Tibial artery (tissue), 4 donors: Measurements from ENCODE around the gene BCAS1.

ENCODE experiments used
- DNase-seq, 2 donors: peaks; one replicate each; pipeline ENCODE4 v3.0.0-alpha.2; 2019
- H3K27ac ChIP-seq, 2 donors: fragments of 200-600 bp; sonication (generic) in 1 of 2; 1 replicate in 1 of 2; 2 replicates in 1 of 2; pipeline ENCODE4 v1.5.1; 2018 to 2019; ENCODE audit warnings: mild to moderate bottlenecking in 1 of 2
- H3K27me3 ChIP-seq, 2 donors: fragments of 200-600 bp; sonication (generic) in 1 of 2; one replicate each; pipeline versions ENCODE4 v1.5.1 to v1.6.0; 2016 to 2019
- H3K36me3 ChIP-seq, 3 donors: fragments of 200-600 bp; sonication (generic) in 2 of 3; one replicate each; pipeline ENCODE4 v1.5.1; 2016 to 2019; ENCODE audit warnings: mild to moderate bottlenecking in 2 of 3
- H3K4me1 ChIP-seq, 4 donors: fragments of 200-600 bp; sonication (generic) in 2 of 4; 1 replicate in 3 of 4; 2 replicates in 1 of 4; pipeline ENCODE4 v1.5.1; 2016 to 2019
- H3K4me3 ChIP-seq, 2 donors: fragments of 200-600 bp; sonication (generic) in 1 of 2; 1 replicate in 1 of 2; 2 replicates in 1 of 2; pipeline ENCODE4 v1.5.1; 2018 to 2019; ENCODE audit warnings: mild to moderate bottlenecking in 2 of 2
- H3K9me3 ChIP-seq, 3 donors: fragments of 200-600 bp; sonication (generic) in 1 of 3; one replicate each; pipeline ENCODE4 v1.5.1; 2016 to 2019
- intact Hi-C: fragments of 100-400 bp; cut with DNase I; formaldehyde crosslinking; loops from one replicate; pipeline ENCODE4 v1.15.0; 2023; ENCODE audit warnings: low total_unique reads
- TF ChIP-seq, protein P1 (sequence below), 2 experiments: fragments of 200-600 bp in 1 of 2; fragments of 450-650 bp in 1 of 2; IDR thresholded peaks; one replicate each; pipeline ENCODE4 v1.5.1; 2017 to 2019; ENCODE audit warnings: antibody characterized with exemption in 2 of 2, mild to moderate bottlenecking in 1 of 2, moderate library complexity in 1 of 2

BCAS1 gene

DNA sequence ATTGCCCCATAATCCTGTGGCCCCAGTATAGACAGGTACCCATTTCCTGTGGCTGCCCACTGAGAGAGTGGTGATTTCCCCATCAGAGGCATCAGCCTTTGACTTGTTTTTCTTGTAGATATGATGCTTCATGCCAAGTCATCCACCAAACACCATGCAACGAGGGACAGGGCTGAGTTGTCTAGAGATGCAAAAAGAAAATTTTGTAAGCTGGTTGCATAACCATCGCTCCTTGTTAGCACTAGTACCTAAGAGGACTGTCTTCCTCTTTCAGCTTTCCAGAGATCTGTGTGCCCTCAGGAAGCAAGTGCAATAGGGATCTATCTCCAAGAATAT is 166.8 kb downstream of the BCAS1 start:
- H3K4me1 ChIP-seq = peaks cover 0 to 21% (median 11%) of the 10 kb centered on the region in 4 donors
- H3K9me3 ChIP-seq = no peaks in the 10 kb centered on the region
- no peak overlapping the region for H3K4me3 ChIP-seq
- no peaks in the 10 kb centered on the region for H3K36me3 ChIP-seq
- DNase-seq = peak in 1 of 2 donors; percentile 13
- intact Hi-C loops = no loop called here
- no peaks in the 10 kb centered on the region for H3K27me3 ChIP-seq
- no peak overlapping the region for H3K27ac ChIP-seq
- TF ChIP-seq, protein P1, sequence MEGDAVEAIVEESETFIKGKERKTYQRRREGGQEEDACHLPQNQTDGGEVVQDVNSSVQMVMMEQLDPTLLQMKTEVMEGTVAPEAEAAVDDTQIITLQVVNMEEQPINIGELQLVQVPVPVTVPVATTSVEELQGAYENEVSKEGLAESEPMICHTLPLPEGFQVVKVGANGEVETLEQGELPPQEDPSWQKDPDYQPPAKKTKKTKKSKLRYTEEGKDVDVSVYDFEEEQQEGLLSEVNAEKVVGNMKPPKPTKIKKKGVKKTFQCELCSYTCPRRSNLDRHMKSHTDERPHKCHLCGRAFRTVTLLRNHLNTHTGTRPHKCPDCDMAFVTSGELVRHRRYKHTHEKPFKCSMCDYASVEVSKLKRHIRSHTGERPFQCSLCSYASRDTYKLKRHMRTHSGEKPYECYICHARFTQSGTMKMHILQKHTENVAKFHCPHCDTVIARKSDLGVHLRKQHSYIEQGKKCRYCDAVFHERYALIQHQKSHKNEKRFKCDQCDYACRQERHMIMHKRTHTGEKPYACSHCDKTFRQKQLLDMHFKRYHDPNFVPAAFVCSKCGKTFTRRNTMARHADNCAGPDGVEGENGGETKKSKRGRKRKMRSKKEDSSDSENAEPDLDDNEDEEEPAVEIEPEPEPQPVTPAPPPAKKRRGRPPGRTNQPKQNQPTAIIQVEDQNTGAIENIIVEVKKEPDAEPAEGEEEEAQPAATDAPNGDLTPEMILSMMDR (IDR thresholded peaks at IDR 0.05) = no peak

DNA sequence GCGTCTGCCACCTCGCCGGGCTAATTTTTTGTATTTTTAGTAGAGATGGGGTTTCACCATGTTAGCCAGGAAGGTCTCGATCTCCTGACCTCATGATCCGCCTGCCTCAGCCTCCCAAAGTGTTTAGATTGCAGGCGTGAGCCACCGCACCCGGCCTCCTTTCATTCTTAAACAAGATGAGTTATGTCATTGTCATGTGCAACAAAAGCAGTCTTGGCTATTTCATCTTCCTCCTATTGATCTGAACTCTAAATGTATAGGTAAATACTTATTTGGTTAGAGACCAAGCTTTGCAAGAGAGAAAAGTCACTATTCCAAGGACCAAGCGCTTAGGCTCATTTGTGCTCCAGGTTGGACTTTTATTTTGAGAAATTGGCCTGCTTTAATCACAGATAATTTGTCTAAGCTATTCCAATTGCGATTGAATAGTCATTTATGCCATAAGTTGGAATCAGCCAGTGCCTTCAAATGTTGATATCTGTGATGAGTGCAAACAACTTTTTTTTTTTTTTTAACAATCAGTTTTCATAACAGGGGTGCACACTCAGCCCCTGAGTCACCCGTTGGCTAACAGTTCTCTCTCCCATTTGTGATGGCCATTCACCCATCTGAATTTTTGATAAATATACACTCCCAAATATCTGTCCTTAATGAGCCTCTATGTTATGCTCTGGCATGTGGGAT is 167.3 kb downstream of the BCAS1 start:
- peak in 1 of 2 donors; percentile 3 for DNase-seq

DNA sequence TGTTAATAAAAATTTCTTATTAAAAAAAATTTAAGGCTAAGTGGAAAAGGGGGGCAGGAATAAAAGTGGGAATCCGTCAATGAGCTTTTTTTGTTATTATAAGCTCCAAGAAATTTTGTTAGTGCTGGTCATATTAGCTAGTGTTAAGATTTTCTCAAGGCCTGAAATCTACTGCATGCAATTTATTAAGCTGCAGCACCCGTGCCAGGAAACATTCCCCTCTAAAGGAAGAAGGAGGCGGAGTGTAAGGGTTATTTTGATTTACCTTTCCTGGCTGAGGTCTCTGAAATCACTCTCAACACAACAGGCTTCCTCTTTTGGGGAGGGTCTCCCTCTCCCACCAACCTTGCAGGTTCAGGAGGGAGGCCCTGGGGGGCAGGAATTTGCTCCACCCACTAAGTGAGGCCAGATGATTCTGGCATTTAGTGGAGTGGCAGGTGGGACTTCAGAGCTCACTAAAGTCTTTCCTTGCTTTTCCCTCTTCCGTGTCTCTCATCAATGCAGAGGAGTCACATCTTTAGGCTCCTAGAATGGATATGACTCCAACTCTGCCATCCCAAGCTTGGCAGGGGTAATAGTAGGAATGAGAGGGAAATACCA is 168.8 kb downstream of the BCAS1 start:
- intact Hi-C loops = no loop called here

More for the DNA sequence above, 167.3 kb downstream of the BCAS1 start:
- Histone ChIP-seq H3K27ac (no peak overlapping the region), H3K27me3 (no peaks in the 10 kb centered on the region), H3K9me3 (no peaks in the 10 kb centered on the region), H3K4me3 (no peak overlapping the region), H3K4me1 (peaks cover 0 to 21% (median 11%) of the 10 kb centered on the region in 4 donors), H3K36me3 (no peaks in the 10 kb centered on the region)
- intact Hi-C loops = no loop called here
- TF ChIP-seq, protein P1 (IDR thresholded peaks at IDR 0.05) = no peak

DNA sequence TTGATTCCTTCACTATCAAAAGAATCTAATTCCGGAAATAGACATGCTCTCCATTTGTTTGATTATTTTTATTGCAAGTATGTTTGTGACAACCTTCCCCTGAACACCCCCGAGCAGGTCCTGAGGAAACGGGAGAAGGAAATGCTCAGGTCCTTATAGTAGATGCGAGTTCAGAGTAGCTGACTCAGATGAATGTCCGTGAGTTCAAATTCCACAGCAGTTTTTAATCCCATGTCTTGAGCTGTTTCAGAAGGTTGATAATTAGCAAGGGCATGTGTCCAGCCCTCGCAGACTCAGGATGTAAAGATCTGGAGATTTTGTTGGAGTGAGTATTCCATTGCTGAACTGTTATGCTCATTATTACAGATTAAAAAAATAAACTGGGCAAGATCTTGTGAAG is 169.3 kb downstream of the BCAS1 start:
- Histone ChIP-seq H3K4me1 (peaks cover 0 to 21% (median 11%) of the 10 kb centered on the region in 4 donors), H3K27ac (peak overlapping the region; percentile 22 to 34), H3K4me3 (no peak overlapping the region), H3K9me3 (no peaks in the 10 kb centered on the region), H3K36me3 (no peaks in the 10 kb centered on the region), H3K27me3 (no peaks in the 10 kb centered on the region)
- no peak for DNase-seq
- TF ChIP-seq, protein P1 (IDR thresholded peaks at IDR 0.05) = no peak
- intact Hi-C loops = no loop called here

More for the DNA sequence above, 168.8 kb downstream of the BCAS1 start:
- H3K4me1 ChIP-seq = peaks cover 0 to 21% (median 11%) of the 10 kb centered on the region in 4 donors
- no peaks in the 10 kb centered on the region for H3K36me3 ChIP-seq
- no peak for DNase-seq
- TF ChIP-seq, protein P1 (IDR thresholded peaks at IDR 0.05) = no peak
- peak overlapping the region; percentile 22 to 34 for H3K27ac ChIP-seq
- no peaks in the 10 kb centered on the region for H3K9me3 ChIP-seq
- H3K4me3 ChIP-seq = no peak overlapping the region
- H3K27me3 ChIP-seq = no peaks in the 10 kb centered on the region

DNA sequence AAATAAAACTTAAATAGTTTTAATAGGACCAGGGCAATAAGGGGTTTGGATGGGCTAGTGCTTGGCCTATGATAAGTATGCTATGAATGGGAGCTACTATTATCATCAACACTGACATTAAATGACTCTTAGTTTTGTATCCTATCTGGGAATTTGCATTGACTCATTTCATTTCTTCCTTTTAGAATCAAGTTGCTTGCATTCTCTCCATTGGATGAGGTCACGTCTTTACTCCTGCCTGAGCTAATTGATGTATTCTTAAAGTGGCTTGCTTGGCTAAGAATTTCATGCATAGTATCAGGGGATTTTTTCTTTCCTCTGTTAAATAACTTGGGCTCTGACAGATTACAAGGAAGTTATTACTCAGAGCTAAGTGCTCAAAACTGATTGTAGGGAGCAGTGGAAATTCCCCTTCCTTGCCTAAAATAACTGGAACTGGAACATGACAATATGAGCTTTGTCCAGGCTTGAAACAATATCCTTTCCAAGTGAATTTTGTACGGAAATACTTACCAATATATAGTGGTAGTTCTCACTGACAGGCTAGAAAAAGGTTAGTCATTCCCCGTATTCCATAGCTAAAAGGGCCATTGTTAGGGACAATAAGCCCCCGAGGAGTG is 169.9 kb downstream of the BCAS1 start:
- TF ChIP-seq, protein P1 (IDR thresholded peaks at IDR 0.05) = no peak
- intact Hi-C loops = no loop called here
- no peak for DNase-seq
- H3K9me3 ChIP-seq = no peaks in the 10 kb centered on the region
- H3K27ac ChIP-seq = peak overlapping the region; percentile 22 to 34
- H3K36me3 ChIP-seq = no peaks in the 10 kb centered on the region
- H3K4me3 ChIP-seq = no peak overlapping the region
- H3K4me1 ChIP-seq = peaks cover 0 to 21% (median 11%) of the 10 kb centered on the region in 4 donors
- no peaks in the 10 kb centered on the region for H3K27me3 ChIP-seq
